GM21390 (cell line): ENCODE results near the gene ZNF613.
A peak's percentile ranks its signal among the peaks of the same experiment; 100 is the strongest.
"Not testable (repeated sequence)": the region's sequence is repeated elsewhere in the genome, so short reads cannot be mapped to it uniquely, and the experiment has no call there.

Experiments used
- ATAC-seq: cut with Tn5 transposase; IDR thresholded peaks from one replicate; pipeline ENCODE4 v1.9.1; 2021; ENCODE audit not compliant: unreplicated experiment

ZNF613 gene

DNA sequence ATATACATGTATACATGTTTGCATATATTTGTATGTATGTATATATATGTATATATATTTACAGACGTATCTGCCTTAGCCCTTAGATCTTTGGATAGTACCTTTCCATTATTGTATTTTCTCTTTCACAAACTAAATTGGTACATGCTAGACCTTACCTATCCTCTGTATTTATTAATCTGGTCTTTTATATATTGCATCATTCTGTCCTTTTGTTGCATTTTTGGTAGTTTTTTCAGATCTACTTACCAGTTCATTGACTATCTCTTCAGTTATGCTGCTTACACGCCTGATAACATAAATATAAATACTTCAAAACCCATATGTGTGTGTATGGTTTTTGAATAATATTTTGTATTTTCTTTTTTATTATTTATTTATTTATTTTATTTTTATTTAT is 11.7 kb downstream of the ZNF613 start:
- no peak for ATAC-seq

DNA sequence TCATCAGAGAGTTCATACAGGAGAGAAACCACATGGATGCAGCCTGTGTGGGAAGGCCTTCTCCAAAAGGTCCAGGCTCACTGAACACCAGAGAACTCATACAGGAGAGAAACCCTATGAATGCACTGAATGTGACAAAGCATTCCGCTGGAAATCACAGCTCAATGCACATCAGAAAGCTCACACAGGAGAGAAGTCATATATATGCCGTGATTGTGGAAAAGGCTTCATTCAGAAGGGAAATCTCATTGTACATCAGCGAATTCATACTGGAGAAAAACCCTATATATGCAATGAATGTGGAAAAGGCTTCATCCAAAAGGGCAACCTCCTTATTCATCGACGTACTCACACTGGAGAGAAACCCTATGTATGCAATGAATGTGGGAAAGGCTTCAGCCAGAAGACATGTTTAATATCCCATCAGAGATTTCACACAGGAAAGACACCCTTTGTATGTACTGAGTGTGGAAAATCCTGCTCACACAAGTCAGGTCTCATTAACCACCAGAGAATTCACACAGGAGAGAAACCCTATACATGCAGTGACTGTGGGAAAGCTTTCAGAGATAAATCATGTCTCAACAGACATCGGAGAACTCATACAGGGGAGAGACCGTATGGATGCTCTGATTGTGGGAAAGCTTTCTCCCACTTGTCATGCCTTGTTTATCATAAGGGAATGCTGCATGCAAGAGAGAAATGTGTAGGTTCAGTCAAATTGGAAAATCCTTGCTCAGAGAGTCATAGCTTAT is 17.7 kb downstream of the ZNF613 start:
- ATAC-seq: no peak

DNA sequence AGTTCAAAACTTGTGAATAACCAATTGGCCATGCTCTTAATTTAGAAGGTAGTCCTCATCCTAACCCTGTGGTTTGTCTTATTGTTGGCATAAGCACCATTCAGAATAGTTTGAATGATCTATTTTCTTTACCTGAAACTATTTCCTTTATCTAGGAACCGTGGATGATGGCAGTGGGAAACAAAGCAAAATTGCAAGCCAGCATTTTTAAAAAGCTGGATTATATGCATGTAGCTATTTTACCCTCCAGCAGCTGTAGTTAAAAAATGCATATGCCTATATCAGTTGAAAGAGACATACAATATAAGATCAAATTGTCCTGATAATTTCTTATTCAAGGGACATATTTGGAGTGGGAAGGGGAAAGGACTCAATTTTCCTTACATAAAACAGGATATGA is 19.3 kb downstream of the ZNF613 start:
- no peak for ATAC-seq

DNA sequence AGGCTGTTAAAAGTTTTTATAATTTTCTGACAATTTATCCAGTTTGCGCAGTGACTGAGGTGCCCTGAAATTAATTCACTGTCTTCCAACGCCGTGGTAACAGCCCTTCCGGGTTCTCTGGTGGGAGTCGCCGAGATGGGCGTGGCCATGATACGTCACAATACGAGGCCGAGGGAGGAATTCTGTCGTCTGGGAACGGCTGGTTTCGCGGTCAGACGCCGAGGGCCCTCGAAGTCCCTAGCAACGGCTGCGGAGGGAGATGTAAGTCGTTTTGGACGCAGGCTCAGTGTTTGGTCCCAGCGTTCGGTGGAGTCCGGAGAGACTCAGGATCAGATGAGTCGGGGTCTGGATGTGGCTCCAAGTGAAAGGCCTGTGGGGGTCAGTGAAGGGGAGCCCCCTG is 21.7 kb downstream of the ZNF613 start:
- ATAC-seq: no peak

DNA sequence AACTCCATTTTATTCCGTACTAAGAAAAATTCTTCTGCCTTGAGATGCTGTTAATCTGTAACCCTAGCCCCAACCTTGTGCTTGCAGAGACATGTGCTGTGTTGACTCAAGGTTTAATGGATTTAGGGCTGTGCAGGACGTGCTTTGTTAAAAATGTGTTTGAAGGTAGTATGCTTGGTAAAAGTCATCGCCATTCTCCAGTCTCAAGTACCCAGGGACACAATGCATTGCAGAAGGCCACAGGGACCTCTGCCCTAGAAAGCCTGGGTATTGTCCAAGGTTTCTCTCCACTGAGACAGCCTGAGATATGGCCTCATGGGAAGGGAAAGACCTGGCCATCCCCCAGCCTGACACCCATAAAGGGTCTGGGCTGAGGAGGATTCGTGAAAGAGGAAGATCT is 30.6 kb downstream of the ZNF613 start:
- ATAC-seq: not testable (repeated sequence)

DNA sequence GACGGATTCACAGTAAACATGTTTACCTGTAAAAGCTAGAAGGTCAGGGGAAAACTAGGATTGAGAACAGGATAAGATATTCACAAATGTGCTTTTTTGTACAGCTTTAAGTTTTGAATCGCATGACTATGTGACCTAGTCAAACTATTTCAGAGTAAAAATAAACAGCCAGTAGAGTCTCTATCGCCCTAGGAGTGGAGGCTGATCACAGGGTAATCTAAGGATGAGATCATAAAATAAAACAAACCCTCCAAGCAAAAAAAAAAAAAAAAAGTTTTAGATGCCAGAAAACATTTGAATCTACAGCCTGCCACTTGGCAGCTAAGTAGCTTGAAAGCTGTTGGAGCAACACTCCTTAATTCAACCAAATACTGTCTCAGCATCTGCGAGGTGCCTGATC is 32.5 kb downstream of the ZNF613 start:
- no peak for ATAC-seq

DNA sequence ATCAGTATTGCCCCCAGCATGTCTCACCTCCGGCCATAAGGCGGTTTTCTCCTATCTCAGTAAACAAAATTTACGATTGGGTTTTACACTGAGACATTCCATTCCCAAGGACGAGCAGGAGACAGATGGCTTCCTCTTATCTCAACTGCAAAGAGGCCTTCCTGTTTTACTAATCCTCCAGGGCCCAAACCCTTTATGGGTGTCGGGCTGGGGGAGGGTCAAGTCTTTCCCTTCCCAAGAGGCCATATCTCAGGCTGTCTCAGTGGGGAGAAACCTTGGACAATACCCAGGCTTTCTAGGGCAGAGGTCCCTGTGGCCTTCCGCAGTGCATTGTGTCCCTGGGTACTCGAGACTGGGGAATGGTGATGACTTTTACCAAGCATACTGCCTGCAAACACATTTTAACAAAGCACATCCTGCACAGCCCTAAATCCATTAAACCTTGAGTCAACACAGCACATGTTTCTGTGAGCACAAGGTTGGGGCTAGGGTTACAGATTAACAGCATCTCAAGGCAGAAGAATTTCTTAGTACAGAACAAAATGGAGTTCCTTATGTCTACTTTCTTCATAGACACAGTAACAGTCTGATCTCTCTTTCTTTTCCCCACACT is 33.5 kb downstream of the ZNF613 start:
- ATAC-seq: not testable (repeated sequence)

DNA sequence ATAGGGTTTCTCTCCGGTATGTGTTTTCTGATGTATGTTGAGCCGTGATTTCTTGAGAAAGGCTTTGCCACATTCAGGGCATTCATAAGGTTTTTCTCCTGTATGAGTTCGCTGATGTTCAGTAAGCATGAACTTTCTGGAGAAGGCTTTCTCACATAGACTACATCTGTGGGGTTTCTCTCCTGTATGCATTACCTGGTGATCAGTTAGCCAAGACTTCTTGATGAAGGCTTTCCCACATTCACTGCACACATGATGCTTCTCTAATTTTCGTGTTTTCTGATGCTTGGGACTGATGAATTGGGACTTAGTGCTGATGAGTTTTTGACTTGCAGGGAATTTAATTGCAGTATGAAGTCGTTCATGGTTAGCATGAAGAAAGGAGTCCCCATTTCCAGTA is 38.3 kb downstream of the ZNF613 start:
- no peak for ATAC-seq

DNA sequence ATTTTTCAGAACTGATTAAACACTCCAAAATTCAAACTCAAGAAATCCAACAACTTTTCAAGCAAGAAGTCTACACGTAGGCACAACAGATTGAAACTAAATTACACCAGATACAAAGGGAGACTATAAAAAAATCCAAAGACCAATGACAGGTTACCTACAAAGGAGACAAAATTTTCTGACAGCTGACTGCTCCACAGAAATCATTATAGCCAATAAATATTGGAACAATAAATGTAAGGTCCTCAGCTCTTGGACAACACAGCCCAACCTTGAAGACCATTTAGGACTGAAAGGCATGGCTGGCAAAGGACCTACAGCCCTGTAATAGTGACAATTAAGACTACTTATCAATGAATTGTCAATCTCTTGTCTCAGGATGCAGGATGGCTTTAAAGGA is 43.4 kb downstream of the ZNF613 start:
- ATAC-seq: no peak

DNA sequence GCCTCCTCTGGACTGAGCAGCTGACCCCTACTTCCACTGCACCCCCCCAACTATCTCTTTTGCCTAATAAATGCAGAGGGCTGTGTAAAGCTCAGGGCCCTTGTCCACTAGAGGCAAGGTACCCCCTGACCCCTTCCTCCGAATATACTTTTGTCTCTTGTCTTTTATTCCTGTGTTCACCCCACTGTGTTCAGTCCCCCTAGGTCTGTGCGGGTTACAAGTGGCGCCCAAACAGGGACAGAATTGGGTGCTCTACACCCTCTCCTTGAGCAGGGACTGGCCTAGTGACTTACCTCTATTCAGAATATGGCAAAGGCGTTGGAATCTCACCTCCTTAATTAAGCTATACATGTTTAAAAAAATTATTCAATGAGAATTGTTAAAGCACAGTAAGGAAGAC is 44.4 kb downstream of the ZNF613 start:
- ATAC-seq: no peak

DNA sequence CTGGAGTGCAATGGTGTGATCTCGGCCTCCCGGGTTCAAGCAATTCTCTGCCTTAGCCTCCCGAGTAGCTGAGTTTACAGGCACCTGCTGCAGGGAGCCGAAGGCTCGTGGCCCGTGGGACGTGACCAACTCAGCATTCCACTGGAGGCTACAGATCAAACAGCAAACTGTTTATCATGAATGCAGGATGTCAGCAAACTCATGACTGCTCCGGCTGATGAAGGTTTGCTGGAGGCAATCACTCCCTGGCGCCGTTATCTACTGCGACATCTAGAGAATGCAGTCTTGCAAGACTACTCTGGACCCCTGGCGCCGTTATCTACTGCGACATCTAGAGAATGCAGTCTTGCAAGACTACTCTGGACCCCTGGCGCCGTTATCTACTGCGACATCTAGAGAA is 48.5 kb downstream of the ZNF613 start:
- not testable (repeated sequence) for ATAC-seq

DNA sequence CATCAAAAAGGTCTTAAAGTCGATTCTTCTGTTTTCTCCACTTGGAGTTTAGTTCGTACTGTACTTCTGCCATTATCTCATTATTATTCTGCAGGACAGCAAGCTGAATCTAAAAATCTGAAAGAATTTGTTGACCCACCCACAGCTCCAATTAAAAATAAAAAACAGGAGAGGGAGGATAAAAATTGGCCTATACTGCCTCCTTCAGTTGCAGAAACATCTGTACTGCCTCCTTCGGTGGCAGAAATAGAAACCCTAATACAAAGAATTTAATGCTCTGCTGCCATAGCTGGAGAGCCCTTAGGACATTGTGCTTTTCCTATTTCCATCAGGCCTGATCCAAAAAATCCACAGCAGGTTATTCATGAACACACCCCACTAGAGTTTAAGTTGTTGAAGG is 49.6 kb downstream of the ZNF613 start:
- ATAC-seq: no peak

DNA sequence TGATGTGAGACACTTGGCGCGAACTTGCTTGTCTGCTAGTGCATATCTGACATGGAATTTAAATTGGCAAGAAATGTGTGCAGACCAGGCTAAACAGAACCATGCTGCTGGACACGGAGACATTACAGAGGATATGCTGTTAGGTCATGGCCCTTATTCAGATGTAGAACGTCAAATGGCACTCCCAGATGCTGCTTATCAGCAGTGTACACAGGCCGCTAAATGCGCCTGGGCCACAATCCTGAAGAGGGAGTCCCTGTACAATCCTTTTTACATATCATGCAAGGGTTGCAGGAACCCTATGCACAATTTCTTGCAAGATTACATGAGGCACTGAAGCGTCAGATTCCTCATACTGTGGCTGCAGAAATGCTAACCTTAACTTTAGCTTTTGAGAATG is 50.1 kb downstream of the ZNF613 start:
- no peak for ATAC-seq

DNA sequence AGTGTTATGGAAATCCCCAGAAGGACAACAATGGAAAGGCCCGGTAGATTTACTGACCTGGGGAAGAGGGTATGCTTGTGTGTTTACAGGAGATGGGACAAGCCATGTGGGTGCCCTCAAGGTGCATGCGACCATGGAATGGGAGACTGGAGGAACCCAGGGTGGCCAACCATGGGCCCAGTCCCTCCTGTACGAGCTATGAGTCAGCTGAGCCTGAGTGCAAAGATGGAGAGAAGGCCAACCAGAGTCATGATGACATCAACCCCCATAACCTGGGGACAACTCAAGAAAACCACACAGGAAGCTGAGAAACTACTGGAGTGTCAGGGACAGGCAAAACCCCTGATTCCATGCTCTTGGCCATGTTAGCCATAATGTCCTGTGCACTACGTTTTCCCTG is 51.6 kb downstream of the ZNF613 start:
- ATAC-seq: no peak

DNA sequence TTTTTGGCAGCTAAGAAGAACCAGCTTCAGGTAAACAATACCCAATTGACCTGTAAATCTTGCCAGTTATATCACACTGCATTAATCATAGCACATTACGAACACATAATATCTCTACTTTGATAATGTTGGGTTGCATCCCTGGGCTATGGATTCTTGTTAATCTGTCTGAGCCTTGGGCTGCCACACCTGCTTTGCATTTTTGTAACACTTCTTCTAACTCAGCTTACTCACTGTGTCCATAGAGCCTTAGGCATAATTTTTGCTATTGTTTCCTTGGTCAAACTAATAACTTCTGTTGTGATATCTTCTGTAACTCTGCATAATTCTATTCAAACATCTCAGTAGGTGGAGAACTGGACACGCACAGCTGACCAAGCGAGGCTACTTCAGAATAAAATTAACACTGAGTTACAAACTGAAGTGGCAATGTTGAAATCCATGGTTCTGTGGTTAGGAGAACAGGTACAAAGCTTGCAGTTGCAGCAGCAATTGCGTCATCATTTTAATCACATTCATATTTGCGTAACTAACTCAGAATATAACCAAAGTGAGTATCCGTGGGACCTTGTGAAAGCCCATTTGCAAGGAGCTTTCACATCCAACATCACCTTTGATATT is 53.0 kb downstream of the ZNF613 start:
- no peak for ATAC-seq

DNA sequence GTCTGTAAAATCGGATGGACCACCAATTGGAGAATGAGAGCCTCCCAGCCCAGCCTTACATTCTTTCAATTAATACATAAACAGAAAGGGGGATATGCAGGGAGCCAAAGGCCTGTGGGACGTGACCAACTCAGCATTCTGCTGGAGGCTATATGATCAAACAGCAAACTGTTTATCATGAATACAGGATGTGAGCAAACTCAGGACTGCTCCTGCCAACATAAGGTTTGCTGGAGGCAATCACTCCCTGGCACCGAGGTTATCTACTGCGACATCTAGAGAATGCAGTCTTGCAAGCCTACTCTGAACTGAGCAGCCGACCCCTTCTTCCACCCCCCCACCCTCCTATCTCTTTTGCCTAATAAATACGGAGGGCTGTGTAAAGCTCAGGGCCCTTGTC is 53.7 kb downstream of the ZNF613 start:
- not testable (repeated sequence) for ATAC-seq

DNA sequence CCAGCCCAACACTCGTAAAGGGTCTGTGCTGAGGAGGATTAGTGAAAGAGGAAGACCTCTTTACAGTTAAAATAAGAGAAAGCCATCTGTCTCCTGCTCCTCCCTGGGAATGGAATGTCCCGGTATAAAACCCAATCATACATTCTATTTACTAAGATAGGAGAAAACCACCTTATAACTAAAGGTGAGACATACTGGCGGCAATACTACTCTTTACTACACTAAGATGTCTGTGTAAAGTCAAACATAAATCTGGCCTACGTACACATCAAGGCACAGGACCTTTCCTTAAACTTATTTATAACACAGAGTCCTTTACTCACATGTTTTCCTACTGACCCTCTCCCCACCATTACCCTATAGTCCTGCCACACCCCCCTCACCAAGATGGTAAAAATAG is 56.1 kb downstream of the ZNF613 start:
- ATAC-seq: no peak

DNA sequence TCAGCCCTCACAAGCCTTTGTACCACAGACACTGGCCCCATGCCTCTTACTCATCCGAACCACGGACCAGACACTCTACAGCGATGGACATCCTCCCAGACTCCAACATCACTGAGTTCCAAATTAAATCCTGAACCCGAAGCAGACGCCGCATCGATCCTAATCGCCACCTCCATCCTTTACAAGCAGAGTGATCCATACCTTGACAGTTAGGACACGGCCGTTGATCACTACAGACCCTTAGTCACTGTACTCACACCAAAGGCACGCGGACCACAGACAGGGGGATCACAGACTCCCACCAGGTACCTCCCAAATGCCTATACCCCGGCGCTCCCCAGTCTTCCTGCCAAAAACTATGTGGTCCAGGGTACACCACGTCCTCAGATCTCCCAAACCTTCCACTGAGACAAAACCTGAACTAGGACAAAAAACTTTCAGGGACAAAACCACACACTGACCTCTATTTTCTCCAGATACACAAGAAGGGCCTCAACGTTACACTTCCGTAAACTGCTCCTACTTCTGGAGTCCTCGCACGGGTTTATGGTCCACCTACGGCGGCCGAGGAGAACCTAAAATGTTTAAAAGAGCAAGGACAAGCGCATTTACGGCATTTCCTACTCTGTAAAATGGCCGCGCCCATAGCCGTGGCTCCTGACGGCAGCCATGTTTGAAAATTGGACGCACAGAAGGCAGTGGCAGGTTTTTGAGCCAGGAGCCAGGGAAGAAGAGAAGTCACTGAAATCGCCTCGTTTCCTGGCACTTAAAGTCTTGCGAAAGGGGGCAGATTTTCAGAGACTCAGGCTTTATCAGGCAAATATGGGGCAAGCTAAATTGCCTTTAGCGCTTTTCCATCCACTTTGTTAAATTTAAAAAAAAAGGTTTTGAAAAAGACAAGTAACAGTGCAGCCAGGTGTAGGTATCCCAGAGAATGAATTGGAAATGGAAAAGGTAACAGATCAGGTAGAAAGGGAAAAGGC is 59.3 kb downstream of the ZNF613 start, which contains the start of gene ZNF350:
TSS of gene ZNF350 (minus strand) at position 532 of the 983 bp plus-strand sequence. CDS start 12,480 bp downstream, outside the sequence.
- ATAC-seq: peak; percentile 72

DNA sequence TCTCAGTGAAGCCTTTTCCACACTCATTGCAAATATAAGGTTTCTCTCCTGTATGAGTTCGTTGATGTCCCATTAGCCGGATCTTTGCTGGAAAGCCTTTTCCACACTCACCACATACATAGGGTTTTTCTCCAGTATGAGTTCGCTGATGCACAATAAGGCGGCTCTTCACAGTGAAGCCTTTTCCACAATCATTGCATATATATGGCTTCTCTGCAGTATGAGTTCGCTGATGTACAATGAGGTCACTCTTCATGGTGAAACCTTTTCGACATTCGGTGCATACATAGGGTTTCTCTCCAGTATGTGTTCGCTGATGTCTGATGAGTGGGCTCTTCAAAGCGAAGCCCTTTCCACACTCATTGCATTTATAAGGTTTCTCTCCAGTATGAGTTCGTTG is 66.2 kb downstream of the ZNF613 start:
- no peak for ATAC-seq

DNA sequence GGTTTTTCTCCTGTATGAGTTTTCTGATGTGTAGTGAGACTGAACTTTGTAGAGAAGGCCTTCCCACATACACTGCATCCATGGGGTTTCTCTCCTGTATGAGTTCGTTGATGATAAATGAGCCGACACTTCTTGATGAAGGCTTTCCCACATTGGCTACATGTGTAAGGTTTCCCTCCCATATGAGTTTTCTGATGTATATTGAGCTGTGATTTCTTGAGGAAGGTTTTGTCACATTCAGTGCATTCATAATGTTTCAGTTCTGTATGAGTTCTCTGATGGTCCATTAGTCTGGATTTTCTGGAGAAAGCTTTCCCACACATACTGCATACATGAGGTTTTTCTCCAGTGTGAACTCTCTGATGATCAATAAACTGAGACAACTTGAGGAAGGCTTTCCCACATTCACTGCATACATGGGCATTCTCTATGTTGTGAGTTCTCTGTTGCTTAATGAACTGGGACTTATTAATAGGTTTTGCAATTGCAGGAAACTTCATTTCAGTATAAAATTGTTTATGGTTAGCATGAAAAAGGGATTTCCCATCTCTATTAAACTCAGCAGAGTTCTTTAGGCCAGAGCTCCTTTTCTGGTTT is 66.9 kb downstream of the ZNF613 start:
- ATAC-seq: no peak
